ENCODE results near the gene GNPDA1. TPM values are rescaled to one million over a fixed set of nuclear protein-coding genes. Genes with fewer than 3 reads are reported as not detected.

GNPDA1 gene
- total RNA-seq, 2 donors from 2014 or later, result 11.4 to 42.2 TPM

GRCh38 chr5:141997358-141997960 is 15.4 kb downstream of the GNPDA1 start:
- Histone ChIP-seq H3K27me3 (no peaks in the 10 kb centered on the region), H3K4me1 (peaks cover 2% of the 10 kb centered on the region), H3K4me3 (no peak overlapping the region), H3K9me3 (no peaks in the 10 kb centered on the region), H3K36me3 (replicated peaks in 1 of 2; ENCODE audit: insufficient read depth in 1 of 2, low read depth in 2 of 2) (peaks cover 0 to 9% of the 10 kb centered on the region in 2 donors), H3K27ac (no peak overlapping the region)
- 45 to 56% methylated on average over 6 of the region's 6 CpGs for WGBS, 2 donors
- TF ChIP-seq, protein P1, sequence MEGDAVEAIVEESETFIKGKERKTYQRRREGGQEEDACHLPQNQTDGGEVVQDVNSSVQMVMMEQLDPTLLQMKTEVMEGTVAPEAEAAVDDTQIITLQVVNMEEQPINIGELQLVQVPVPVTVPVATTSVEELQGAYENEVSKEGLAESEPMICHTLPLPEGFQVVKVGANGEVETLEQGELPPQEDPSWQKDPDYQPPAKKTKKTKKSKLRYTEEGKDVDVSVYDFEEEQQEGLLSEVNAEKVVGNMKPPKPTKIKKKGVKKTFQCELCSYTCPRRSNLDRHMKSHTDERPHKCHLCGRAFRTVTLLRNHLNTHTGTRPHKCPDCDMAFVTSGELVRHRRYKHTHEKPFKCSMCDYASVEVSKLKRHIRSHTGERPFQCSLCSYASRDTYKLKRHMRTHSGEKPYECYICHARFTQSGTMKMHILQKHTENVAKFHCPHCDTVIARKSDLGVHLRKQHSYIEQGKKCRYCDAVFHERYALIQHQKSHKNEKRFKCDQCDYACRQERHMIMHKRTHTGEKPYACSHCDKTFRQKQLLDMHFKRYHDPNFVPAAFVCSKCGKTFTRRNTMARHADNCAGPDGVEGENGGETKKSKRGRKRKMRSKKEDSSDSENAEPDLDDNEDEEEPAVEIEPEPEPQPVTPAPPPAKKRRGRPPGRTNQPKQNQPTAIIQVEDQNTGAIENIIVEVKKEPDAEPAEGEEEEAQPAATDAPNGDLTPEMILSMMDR (IDR thresholded peaks at IDR 0.05), result no peak
- no peak for TF ChIP-seq POLR2A (IDR thresholded peaks at IDR 0.05)
- DNase-seq, result no peak
- no peak for ATAC-seq
- intact Hi-C loops (cut with DNase I), result no loop called here

DNA sequence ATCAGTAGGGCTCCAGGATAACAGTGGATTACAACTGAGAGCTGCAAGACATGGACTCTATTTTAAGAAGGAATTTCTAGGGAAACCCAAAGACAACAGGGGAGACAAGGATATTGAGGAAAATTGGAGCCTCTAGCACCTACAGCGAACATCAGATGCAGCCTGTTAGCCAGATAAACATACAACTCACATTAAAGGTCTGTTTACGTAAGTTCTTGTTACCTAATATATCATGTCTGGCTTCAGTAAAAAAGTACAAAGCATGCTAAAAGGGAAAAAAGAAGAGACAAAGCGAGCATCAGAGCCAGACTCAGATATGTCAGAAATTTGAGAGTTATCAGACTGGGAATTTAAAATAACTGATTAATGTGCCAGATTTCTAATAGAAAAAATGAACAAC is 17.2 kb downstream of the GNPDA1 start:
- peaks cover 0 to 7% of the 10 kb centered on the region in 2 donors for H3K36me3 ChIP-seq (replicated peaks in 1 of 2; ENCODE audit: insufficient read depth in 1 of 2, low read depth in 2 of 2)
- intact Hi-C loops (cut with DNase I), result no loop called here
- no peak for DNase-seq
- H3K27ac ChIP-seq, result no peak overlapping the region
- no peaks in the 10 kb centered on the region for H3K9me3 ChIP-seq
- ATAC-seq, result no peak
- H3K4me3 ChIP-seq, result no peak overlapping the region
- H3K4me1 ChIP-seq, result peaks cover 3% of the 10 kb centered on the region
- H3K27me3 ChIP-seq, result no peaks in the 10 kb centered on the region
- TF ChIP-seq, protein P1 (IDR thresholded peaks at IDR 0.05), result no peak
- no peak for TF ChIP-seq POLR2A (IDR thresholded peaks at IDR 0.05)
- 95 to 100% methylated on average over 3 of the region's 3 CpGs for WGBS, 2 donors

- intact Hi-C loops (cut with DNase I), result no loop called here
- no peak overlapping the region for H3K27ac ChIP-seq
- peaks cover 0 to 7% of the 10 kb centered on the region in 2 donors for H3K36me3 ChIP-seq (replicated peaks in 1 of 2; ENCODE audit: insufficient read depth in 1 of 2, low read depth in 2 of 2)
- no peaks in the 10 kb centered on the region for H3K9me3 ChIP-seq
- peaks cover 3% of the 10 kb centered on the region for H3K4me1 ChIP-seq
- ATAC-seq (no peak), DNase-seq (no peak)
- no peak overlapping the region for H3K4me3 ChIP-seq
- TF ChIP-seq, protein P1 (IDR thresholded peaks at IDR 0.05), result no peak
- TF ChIP-seq POLR2A (IDR thresholded peaks at IDR 0.05), result no peak
- H3K27me3 ChIP-seq, result no peaks in the 10 kb centered on the region
- 57 to 70% methylated on average over 4 of the region's 4 CpGs for WGBS, 2 donors
Measured at GRCh38 chr5:141994511-141995136, 18.2 kb downstream of the GNPDA1 start.

DNA sequence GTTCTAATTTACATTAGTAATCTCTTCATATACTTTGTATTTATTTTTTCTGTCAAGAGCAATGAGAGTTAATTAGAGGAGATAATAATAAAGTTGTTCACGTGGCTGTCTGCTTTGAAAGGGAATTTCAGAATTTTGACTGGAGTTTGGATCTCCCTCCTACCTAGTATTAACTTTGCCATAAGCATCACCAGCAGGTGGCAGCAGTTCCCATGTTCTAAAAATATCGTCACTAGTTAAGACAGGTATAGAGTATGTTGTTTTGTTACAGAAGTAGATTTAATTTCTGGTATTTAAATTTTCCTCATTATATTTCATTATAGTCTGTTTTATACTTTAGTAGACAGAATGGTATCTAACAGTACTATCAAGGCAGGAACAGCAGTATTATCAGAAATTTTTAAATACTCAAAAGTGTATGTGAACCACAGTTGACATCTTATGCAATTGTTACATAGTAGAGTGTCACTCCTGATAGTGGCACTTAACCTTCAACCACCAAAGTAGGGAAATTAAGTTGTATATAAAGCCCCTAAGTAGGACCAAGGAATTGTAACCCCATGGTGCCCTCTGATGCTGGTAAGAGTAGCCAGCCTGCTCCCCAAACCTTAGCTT is 20.4 kb downstream of the GNPDA1 start:
- no peak for TF ChIP-seq POLR2A (IDR thresholded peaks at IDR 0.05)
- TF ChIP-seq, protein P1 (IDR thresholded peaks at IDR 0.05), result peak; percentile 67 to 91 (median 75)
- peaks cover 3% of the 10 kb centered on the region for H3K4me1 ChIP-seq
- ATAC-seq (peak; percentile 75), DNase-seq (peak; percentile 73 to 86 (median 82))
- H3K36me3 ChIP-seq (replicated peaks in 1 of 2; ENCODE audit: insufficient read depth in 1 of 2, low read depth in 2 of 2), result peaks cover 0 to 7% of the 10 kb centered on the region in 2 donors
- no peaks in the 10 kb centered on the region for H3K9me3 ChIP-seq
- no peaks in the 10 kb centered on the region for H3K27me3 ChIP-seq
- no peak overlapping the region for H3K27ac ChIP-seq
- intact Hi-C loops (cut with DNase I), result no loop called here
- H3K4me3 ChIP-seq, result no peak overlapping the region
- WGBS, 2 donors, result 0 to 4% methylated on average over 2 of the region's 2 CpGs

All from body of pancreas (tissue), 4 donors.